Caco-2 (cell line): Measurements from ENCODE around the gene PIAS3. TPM values are rescaled to one million over a fixed set of nuclear protein-coding genes. Genes with fewer than 3 reads are reported as not detected.

Experiments used
- BruUV-seq: library from RNA; stranded (reverse); fragments of 400-500 nt; replicated peaks from 2 replicates; lab custom pipeline; 2021; lab: Mats Ljungman, UMichigan
- CTCF ChIA-PET: fragments of 300-600 bp; sonication (Branson Sonifier 250); formaldehyde crosslinking; loops from one replicate; lab custom pipeline; 2022; ENCODE audit warnings: antibody characterized with exemption; lab: Charles Lee
- POLR2A ChIA-PET: fragments of 300-600 bp; sonication (Branson Sonifier 250); formaldehyde crosslinking; loops from one replicate; lab custom pipeline; 2022; ENCODE audit warnings: antibody characterized with exemption; lab: Charles Lee
- DNase-seq, 2 experiments: peaks; one replicate each; pipeline versions ENCODE4 v3.0.0 to v3.0.0-alpha.2; 2020 to 2022
- H3K27me3 ChIP-seq: replicated peaks from 2 replicates; pipeline ENCODE4 v1.6.0; 2011; ENCODE audit warnings: low read length; ENCODE audit not compliant: control insufficient read depth, insufficient read depth
- H3K36me3 ChIP-seq: 2 replicates; pipeline ENCODE4 v1.5.1; 2011; ENCODE audit warnings: low read length; ENCODE audit not compliant: control insufficient read depth, insufficient read depth
- H3K4me1 ChIP-seq: fragments of 250-450 bp; sonication (Bioruptor Pico); 2 replicates; pipeline ENCODE4 v1.5.1; 2020; ENCODE audit warnings: mild to moderate bottlenecking
- H3K4me3 ChIP-seq: 2 replicates; pipeline ENCODE4 v1.5.1; 2011; ENCODE audit warnings: low read depth, mild to moderate bottlenecking, control low read depth, low read length
- H3K9me3 ChIP-seq: fragments of 250-450 bp; sonication (Bioruptor Pico); 2 replicates; pipeline ENCODE4 v1.5.1; 2020; ENCODE audit warnings: mild to moderate bottlenecking, moderate library complexity
- H3K27ac Mint-ChIP-seq: one replicate; pipeline ENCODE4 v1.8.0; 2022; ENCODE audit warnings: mixed read lengths; ENCODE audit not compliant: unreplicated experiment
- H3K27me3 Mint-ChIP-seq: one replicate; pipeline ENCODE4 v1.8.0; 2022; ENCODE audit warnings: mixed read lengths; ENCODE audit not compliant: insufficient read depth, unreplicated experiment
- H3K36me3 Mint-ChIP-seq: one replicate; pipeline ENCODE4 v1.8.0; 2022; ENCODE audit warnings: mild to moderate bottlenecking, mixed read lengths; ENCODE audit not compliant: insufficient read depth, unreplicated experiment
- H3K4me1 Mint-ChIP-seq: one replicate; pipeline ENCODE4 v1.8.0; 2022; ENCODE audit warnings: low read depth, mixed read lengths; ENCODE audit not compliant: unreplicated experiment
- H3K4me3 Mint-ChIP-seq: one replicate; pipeline ENCODE4 v1.8.0; 2022; ENCODE audit warnings: mild to moderate bottlenecking, moderate library complexity, mixed read lengths; ENCODE audit not compliant: unreplicated experiment
- H3K9me3 Mint-ChIP-seq: one replicate; pipeline ENCODE4 v1.8.0; 2022; ENCODE audit warnings: mixed read lengths; ENCODE audit not compliant: unreplicated experiment
- intact Hi-C: fragments of 100-400 bp; cut with micrococcal nuclease; formaldehyde crosslinking; loops from one replicate; pipeline ENCODE4 v1.10.0; 2022; ENCODE audit not compliant: unreplicated experiment
- microRNA-seq: library from miRNA; unstranded; fragments of <30 nt; microRNA quantifications from one replicate; pipeline ENCODE4 v1.2.0, GENCODE V29; 2022
- total RNA-seq: library from RNA; stranded (reverse); gene quantifications from 2 replicates; pipeline ENCODE4 v1.2.3, GENCODE V29; 2022
- TF ChIP-seq, protein P1 (sequence below), 2 experiments: fragments of 200-600 bp in 1 of 2; IDR thresholded peaks; 1 replicate in 1 of 2; 2 replicates in 1 of 2; pipeline versions ENCODE4 v1.5.1 to v1.8.0; 2011 to 2022; ENCODE audit warnings: antibody characterized with exemption in 1 of 2, control low read depth in 1 of 2, inconsistent platforms in 1 of 2, low read depth in 1 of 2, low read length in 1 of 2, mild to moderate bottlenecking in 1 of 2, moderate library complexity in 1 of 2; ENCODE audit not compliant: insufficient read depth in 1 of 2, severe bottlenecking in 1 of 2, unreplicated experiment in 1 of 2

Gene PIAS3
- total RNA-seq, 1 experiment from 2014 or later = 22.0 TPM

DNA sequence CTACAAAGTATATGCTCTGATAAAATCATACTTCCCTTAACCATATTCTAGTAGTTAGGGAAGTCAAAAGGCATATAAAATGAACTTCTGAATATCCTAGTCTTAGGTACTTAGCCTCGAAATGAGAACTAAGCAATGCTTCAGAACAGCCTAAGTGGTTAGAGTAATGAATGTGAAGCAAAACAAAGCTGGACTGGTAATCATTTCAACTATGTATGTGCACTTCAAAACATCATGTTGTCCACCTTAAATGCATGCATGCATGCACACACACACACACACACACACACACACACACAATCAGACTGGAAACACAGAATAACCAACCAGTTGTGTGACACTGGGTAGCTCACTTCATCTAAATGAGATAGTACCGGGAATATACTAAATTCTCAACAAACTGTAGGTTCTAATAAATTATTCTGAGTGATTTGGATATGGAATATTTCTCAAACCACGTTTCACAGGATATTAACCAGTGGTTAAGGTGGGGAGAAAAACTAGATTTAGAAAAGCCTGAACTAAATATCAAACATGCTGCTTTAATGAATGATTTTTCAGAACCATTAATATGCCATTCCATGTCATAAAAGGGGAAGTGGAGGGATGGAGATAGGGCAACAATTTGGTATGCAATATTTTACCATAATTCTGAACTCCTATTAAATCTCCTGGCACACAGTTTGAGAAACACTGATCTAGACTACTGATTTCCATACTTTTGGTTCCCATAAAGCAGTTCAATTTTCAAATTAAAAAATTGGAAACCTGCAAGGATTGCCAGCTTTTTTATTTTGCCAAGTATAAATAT lies 54.4 kb downstream of the PIAS3 start:
- no peak for DNase-seq
- ChIA-PET POLR2A (interaction anchor here (0.8 kb wide), 1 partner anchor 24 kb away, joined by 3 read pairs; no protein-coding TSS in a partner anchor), CTCF (no interaction called here)
- Mint-ChIP-seq H3K4me3 (no peak overlapping the region), H3K27ac (no peak overlapping the region), H3K4me1 (peaks cover 6% of the 10 kb centered on the region), H3K36me3 (peaks cover under 1% of the 10 kb centered on the region), H3K9me3 (no peaks in the 10 kb centered on the region), H3K27me3 (no peaks in the 10 kb centered on the region)
- no peaks in the 10 kb centered on the region for H3K4me1 ChIP-seq
- no peak overlapping the region for H3K4me3 ChIP-seq
- no TSS peak for BruUV-seq
- TF ChIP-seq, protein P1, sequence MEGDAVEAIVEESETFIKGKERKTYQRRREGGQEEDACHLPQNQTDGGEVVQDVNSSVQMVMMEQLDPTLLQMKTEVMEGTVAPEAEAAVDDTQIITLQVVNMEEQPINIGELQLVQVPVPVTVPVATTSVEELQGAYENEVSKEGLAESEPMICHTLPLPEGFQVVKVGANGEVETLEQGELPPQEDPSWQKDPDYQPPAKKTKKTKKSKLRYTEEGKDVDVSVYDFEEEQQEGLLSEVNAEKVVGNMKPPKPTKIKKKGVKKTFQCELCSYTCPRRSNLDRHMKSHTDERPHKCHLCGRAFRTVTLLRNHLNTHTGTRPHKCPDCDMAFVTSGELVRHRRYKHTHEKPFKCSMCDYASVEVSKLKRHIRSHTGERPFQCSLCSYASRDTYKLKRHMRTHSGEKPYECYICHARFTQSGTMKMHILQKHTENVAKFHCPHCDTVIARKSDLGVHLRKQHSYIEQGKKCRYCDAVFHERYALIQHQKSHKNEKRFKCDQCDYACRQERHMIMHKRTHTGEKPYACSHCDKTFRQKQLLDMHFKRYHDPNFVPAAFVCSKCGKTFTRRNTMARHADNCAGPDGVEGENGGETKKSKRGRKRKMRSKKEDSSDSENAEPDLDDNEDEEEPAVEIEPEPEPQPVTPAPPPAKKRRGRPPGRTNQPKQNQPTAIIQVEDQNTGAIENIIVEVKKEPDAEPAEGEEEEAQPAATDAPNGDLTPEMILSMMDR (IDR thresholded peaks at IDR 0.05; ENCODE audit: insufficient read depth in 1 of 2, low read depth in 1 of 2, low read length in 1 of 2, severe bottlenecking in 1 of 2, unreplicated experiment in 1 of 2) = no peak
- no peaks in the 10 kb centered on the region for H3K36me3 ChIP-seq
- H3K9me3 ChIP-seq = no peaks in the 10 kb centered on the region
- intact Hi-C loops = no loop called here
- H3K27me3 ChIP-seq = no peaks in the 10 kb centered on the region

DNA sequence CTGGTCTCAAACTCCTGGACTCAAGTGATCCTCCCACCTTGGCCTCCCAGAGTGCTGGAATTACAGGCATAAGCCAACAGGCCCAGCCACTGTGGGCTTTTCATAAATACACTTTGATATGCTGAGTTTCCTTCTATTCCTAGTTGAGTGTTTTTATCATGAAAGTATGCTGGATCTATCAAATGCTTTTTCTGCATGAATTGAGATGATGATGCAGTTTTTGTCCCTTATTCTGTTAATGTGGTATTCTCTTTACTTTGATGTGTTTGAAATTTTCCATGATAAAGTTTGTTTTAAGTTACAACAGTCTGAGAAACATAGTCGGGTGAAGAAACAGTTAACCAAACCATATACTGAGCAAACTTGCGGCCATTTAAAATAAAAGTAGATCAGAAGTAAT lies 59.1 kb downstream of the PIAS3 start:
- H3K9me3 ChIP-seq = peaks cover 13% of the 10 kb centered on the region
- no peak overlapping the region for H3K4me3 ChIP-seq
- H3K27me3 Mint-ChIP-seq = no peaks in the 10 kb centered on the region
- H3K4me3 Mint-ChIP-seq = no peak overlapping the region
- DNase-seq = no peak
- no peaks in the 10 kb centered on the region for H3K36me3 ChIP-seq
- POLR2A ChIA-PET = no interaction called here
- H3K4me1 ChIP-seq = no peaks in the 10 kb centered on the region
- H3K4me1 Mint-ChIP-seq = no peaks in the 10 kb centered on the region
- CTCF ChIA-PET = no interaction called here
- H3K27me3 ChIP-seq = no peaks in the 10 kb centered on the region
- no peak overlapping the region for H3K27ac Mint-ChIP-seq
- TF ChIP-seq, protein P1 (IDR thresholded peaks at IDR 0.05; ENCODE audit: insufficient read depth in 1 of 2, low read depth in 1 of 2, low read length in 1 of 2, severe bottlenecking in 1 of 2, unreplicated experiment in 1 of 2) = no peak
- H3K9me3 Mint-ChIP-seq = peaks cover 17% of the 10 kb centered on the region
- BruUV-seq = no TSS peak
- H3K36me3 Mint-ChIP-seq = peaks cover 24% of the 10 kb centered on the region
- intact Hi-C loops = no loop called here

Small RNAs within 50 kb of the gene (microRNA-seq; reads per million reads assigned to microRNA genes)
- not detected for gene MIR6736

Other genes starting within 250 kb of the PIAS3 start
- gene PDZK1, start 151.7 kb downstream of the PIAS3 start, total RNA-seq = 90.2 and 98.9 TPM in 2 replicates
- 0.16 and 0.20 TPM in 2 replicates for gene CD160, start 139.6 kb downstream of the PIAS3 start, total RNA-seq
- 16.6 and 17.5 TPM in 2 replicates for gene RNF115, start 35.0 kb downstream of the PIAS3 start, total RNA-seq
- 48.0 and 48.8 TPM in 2 replicates for gene POLR3C, start 34.9 kb downstream of the PIAS3 start, total RNA-seq
- 4.8 and 6.4 TPM in 2 replicates for gene NUDT17, start 13.5 kb downstream of the PIAS3 start, total RNA-seq
- gene ANKRD35, start 26.8 kb upstream of the PIAS3 start, total RNA-seq = 0.09 and 0.34 TPM in 2 replicates
- 0.12 and 0.43 TPM in 2 replicates for gene ITGA10, start 51.0 kb upstream of the PIAS3 start, total RNA-seq
- 14.5 and 16.1 TPM in 2 replicates for gene PEX11B, start 59.6 kb upstream of the PIAS3 start, total RNA-seq
- gene RBM8A, start 68.4 kb upstream of the PIAS3 start, total RNA-seq = 178 and 185 TPM in 2 replicates
- gene LIX1L, start 98.9 kb upstream of the PIAS3 start, total RNA-seq = 0.82 and 1.1 TPM in 2 replicates
- gene ANKRD34A, start 105.5 kb upstream of the PIAS3 start, total RNA-seq = 0.19 and 0.77 TPM in 2 replicates
- 2.9 and 3.4 TPM in 2 replicates for gene POLR3GL, start 105.6 kb upstream of the PIAS3 start, total RNA-seq
- gene TXNIP, start 137.5 kb upstream of the PIAS3 start, total RNA-seq = 27.5 and 38.6 TPM in 2 replicates
- gene HJV, start 162.7 kb upstream of the PIAS3 start, total RNA-seq = not detected in 2 replicates